Neural crest cell (in vitro differentiated cells): ENCODE results near the gene CCL13. TPM values are rescaled to one million over a fixed set of nuclear protein-coding genes. Genes with fewer than 3 reads are reported as not detected.

Experiments used
- DNase-seq: peaks from one replicate; pipeline ENCODE4 v3.0.0; 2021; ENCODE audit warnings: low read depth, mixed read lengths, low spot score
- H3K27ac Mint-ChIP-seq: one replicate; pipeline ENCODE4 v1.8.0; 2021; ENCODE audit warnings: mild to moderate bottlenecking, mixed read lengths; ENCODE audit not compliant: unreplicated experiment
- H3K27me3 Mint-ChIP-seq: 2 replicates; pipeline ENCODE4 v1.8.0; 2021; ENCODE audit warnings: low read depth, mild to moderate bottlenecking, mixed read lengths
- H3K36me3 Mint-ChIP-seq: 2 replicates; pipeline ENCODE4 v1.8.0; 2021; ENCODE audit warnings: low read depth, mild to moderate bottlenecking, mixed read lengths
- H3K4me1 Mint-ChIP-seq: 2 replicates; pipeline ENCODE4 v1.8.0; 2021; ENCODE audit warnings: mixed read lengths
- H3K4me3 Mint-ChIP-seq: one replicate; pipeline ENCODE4 v1.8.0; 2021; ENCODE audit warnings: mild to moderate bottlenecking, mixed read lengths
- H3K9me3 Mint-ChIP-seq: 2 replicates; pipeline ENCODE4 v1.8.0; 2021; ENCODE audit warnings: mixed read lengths
- CTCF ChIP-seq: fragments of 200-600 bp; sonication (generic); conservative IDR thresholded peaks from 2 replicates; pipeline ENCODE4 v1.5.0; 2021; ENCODE audit warnings: antibody characterized with exemption, mild to moderate bottlenecking
- total RNA-seq: library from RNA; stranded (reverse); gene quantifications from 2 replicates; pipeline ENCODE4 v1.2.1, GENCODE V29; 2021

The CCL13 gene
- total RNA-seq, 1 donor from 2014 or later, result not detected

DNA sequence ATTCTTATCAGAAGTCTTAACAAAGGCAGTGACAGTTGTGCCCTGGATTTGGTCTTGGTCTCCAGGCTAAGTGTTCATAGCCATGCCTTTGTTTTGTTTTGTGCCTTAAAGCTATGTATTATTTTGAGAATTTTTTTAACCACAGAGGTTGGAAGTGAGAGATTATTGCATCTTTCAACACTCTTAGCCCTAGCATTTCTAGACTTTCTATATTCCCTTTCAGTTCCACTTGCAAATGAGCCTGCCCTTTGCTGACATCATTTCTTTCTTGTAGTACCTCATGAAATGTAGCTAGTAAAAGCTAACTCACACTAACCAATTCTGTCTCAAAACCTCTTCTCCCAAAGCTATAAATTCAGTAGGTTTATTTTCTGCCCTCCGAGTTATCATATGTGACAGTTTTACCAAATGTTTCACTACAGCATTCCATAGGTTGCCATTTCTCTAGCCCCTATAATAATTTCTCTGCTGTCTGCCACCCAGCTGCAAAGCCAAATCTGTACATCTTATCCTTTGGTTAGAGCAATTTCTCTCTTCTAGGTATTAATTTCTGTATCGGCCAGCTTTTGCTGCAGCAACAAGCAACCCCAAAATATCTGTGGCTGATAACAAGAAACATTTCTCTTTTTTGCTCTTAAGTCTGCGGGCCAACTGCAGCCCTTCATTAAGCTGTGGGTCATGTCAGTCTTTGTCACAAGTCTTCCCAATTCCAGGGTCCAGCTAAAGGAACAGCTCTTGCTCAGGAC, 21.0 kb downstream of the CCL13 start:
- no peak overlapping the region for H3K4me3 Mint-ChIP-seq
- H3K27me3 Mint-ChIP-seq, result peaks cover 9% of the 10 kb centered on the region
- H3K4me1 Mint-ChIP-seq, result no peaks in the 10 kb centered on the region
- no peak for TF ChIP-seq CTCF
- peak overlapping the region; percentile 28 for H3K27ac Mint-ChIP-seq
- DNase-seq, result no peak
- no peaks in the 10 kb centered on the region for H3K9me3 Mint-ChIP-seq
- no peaks in the 10 kb centered on the region for H3K36me3 Mint-ChIP-seq

DNA sequence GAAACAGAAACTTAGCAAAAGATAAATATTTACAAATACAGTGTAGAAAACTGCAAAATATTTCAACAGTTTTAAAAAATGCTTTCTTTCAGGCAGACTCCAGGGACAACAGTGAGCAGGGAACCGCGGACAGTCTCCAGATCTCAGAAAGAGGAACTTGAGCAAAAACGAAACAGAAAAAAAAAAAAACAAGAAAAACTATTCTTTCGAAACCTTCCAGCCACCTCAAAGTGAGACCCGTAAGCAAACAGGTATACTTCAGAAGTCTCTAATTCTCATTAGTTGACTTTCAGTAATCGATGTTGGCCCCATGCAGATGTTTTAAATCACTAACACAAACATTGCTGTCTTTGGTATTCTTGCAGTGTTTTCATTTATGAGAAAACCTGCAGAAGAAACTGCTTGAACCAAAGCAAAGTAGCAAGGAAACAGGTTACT, 22.4 kb downstream of the CCL13 start:
- H3K9me3 Mint-ChIP-seq, result no peaks in the 10 kb centered on the region
- H3K27ac Mint-ChIP-seq, result no peak overlapping the region
- no peaks in the 10 kb centered on the region for H3K4me1 Mint-ChIP-seq
- no peak overlapping the region for H3K4me3 Mint-ChIP-seq
- no peaks in the 10 kb centered on the region for H3K36me3 Mint-ChIP-seq
- DNase-seq, result no peak
- peaks cover 16% of the 10 kb centered on the region for H3K27me3 Mint-ChIP-seq
- no peak for TF ChIP-seq CTCF

GRCh38 chr17:34379868-34380267, 23.6 kb downstream of the CCL13 start:
- Mint-ChIP-seq H3K27me3 (peaks cover 18% of the 10 kb centered on the region), H3K4me3 (no peak overlapping the region), H3K4me1 (no peaks in the 10 kb centered on the region), H3K27ac (no peak overlapping the region), H3K36me3 (no peaks in the 10 kb centered on the region), H3K9me3 (no peaks in the 10 kb centered on the region)
- no peak for DNase-seq
- TF ChIP-seq CTCF, result no peak

DNA sequence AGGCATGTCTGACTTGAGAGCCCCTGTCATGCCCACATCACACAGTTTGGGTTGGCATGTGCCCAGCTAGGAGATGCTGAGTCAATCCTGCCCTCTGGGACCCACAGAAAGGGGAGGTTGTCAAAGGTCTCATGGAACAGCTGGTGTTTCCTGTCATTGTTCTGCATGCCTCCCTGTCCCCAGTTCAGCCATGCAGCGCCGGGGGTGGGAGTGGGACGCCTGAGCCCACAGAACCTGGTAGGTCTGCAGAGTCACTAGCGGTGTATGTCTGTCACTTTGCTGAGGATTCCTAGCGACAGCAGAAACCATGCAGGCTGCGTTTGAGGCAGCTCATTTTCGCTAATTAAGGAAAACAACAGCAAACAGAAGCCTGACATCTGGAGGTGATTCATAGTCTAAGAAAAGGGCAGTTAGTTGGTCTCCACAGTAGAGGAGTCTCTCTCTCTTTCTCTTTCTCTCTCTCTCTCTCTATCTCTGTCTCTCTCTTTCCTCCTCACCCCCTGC, 26.4 kb downstream of the CCL13 start:
- Mint-ChIP-seq H3K27me3 (peaks cover 28% of the 10 kb centered on the region), H3K4me1 (no peaks in the 10 kb centered on the region), H3K4me3 (no peak overlapping the region), H3K36me3 (no peaks in the 10 kb centered on the region), H3K27ac (no peak overlapping the region), H3K9me3 (no peaks in the 10 kb centered on the region)
- DNase-seq, result no peak
- no peak for TF ChIP-seq CTCF

- no peaks in the 10 kb centered on the region for H3K9me3 Mint-ChIP-seq
Measured at GRCh38 chr17:34383216-34383615, 26.9 kb downstream of the CCL13 start.

More at GRCh38 chr17:34383216-34383615, 26.9 kb downstream of the CCL13 start:
- H3K4me3 Mint-ChIP-seq, result no peak overlapping the region
- TF ChIP-seq CTCF, result no peak
- H3K27ac Mint-ChIP-seq, result no peak overlapping the region
- H3K27me3 Mint-ChIP-seq, result peaks cover 28% of the 10 kb centered on the region
- DNase-seq, result no peak
- no peaks in the 10 kb centered on the region for H3K36me3 Mint-ChIP-seq
- H3K4me1 Mint-ChIP-seq, result no peaks in the 10 kb centered on the region
